CD4-positive, alpha-beta T cell treated with Interleukin-17A for 1 hour (primary cell): Measurements from ENCODE around the gene TRIO.
"Not testable (repeated sequence)": the region's sequence is repeated elsewhere in the genome, so short reads cannot be mapped to it uniquely, and the experiment has no call there.

Experiments used
- DNase-seq: peaks from one replicate; pipeline ENCODE4 v3.0.0-alpha.2; 2020

TRIO gene

GRCh38 chr5:14369780-14370179 lies 226.6 kb downstream of the TRIO start:
- no peak for DNase-seq

GRCh38 chr5:14370386-14370785 lies 227.2 kb downstream of the TRIO start:
- DNase-seq = no peak

- DNase-seq = no peak
These were observed 230.5 kb downstream of the TRIO start for GRCh38 chr5:14373685-14374084.

- no peak for DNase-seq
These were observed 231.0 kb downstream of the TRIO start for GRCh38 chr5:14374100-14374499.

- no peak for DNase-seq
These were observed 233.6 kb downstream of the TRIO start for GRCh38 chr5:14376789-14377188.

GRCh38 chr5:14379739-14380497 lies 236.8 kb downstream of the TRIO start:
- no peak for DNase-seq

GRCh38 chr5:14380712-14381111 lies 237.6 kb downstream of the TRIO start:
- no peak for DNase-seq

GRCh38 chr5:14382640-14383039 lies 239.5 kb downstream of the TRIO start:
- no peak for DNase-seq

GRCh38 chr5:14383923-14384322 lies 240.8 kb downstream of the TRIO start:
- no peak for DNase-seq

- no peak for DNase-seq
These were observed 241.9 kb downstream of the TRIO start for GRCh38 chr5:14385019-14385418.

- no peak for DNase-seq
These were observed 243.9 kb downstream of the TRIO start for GRCh38 chr5:14386884-14387624.

GRCh38 chr5:14388741-14389140 lies 245.6 kb downstream of the TRIO start:
- DNase-seq = no peak

GRCh38 chr5:14392552-14392951 lies 249.4 kb downstream of the TRIO start:
- not testable (repeated sequence) for DNase-seq

- no peak for DNase-seq
These were observed 251.2 kb downstream of the TRIO start for GRCh38 chr5:14394365-14394764.

- no peak for DNase-seq
These were observed 252.3 kb downstream of the TRIO start for GRCh38 chr5:14395411-14395810.

GRCh38 chr5:14396066-14396465 lies 252.9 kb downstream of the TRIO start:
- DNase-seq = no peak

- DNase-seq = no peak
These were observed 253.6 kb downstream of the TRIO start for GRCh38 chr5:14396737-14397136.

- DNase-seq = no peak
These were observed 254.6 kb downstream of the TRIO start for GRCh38 chr5:14397717-14398116.

- DNase-seq = peak; percentile 53
These were observed 256.0 kb downstream of the TRIO start for GRCh38 chr5:14399054-14399692.

- no peak for DNase-seq
These were observed 256.9 kb downstream of the TRIO start for GRCh38 chr5:14400085-14400484.

- no peak for DNase-seq
These were observed 257.5 kb downstream of the TRIO start for GRCh38 chr5:14400611-14401010.

GRCh38 chr5:14401639-14402038 lies 258.5 kb downstream of the TRIO start:
- no peak for DNase-seq

- no peak for DNase-seq
These were observed 259.3 kb downstream of the TRIO start for GRCh38 chr5:14402424-14402823.

- DNase-seq = no peak
These were observed 261.6 kb downstream of the TRIO start for GRCh38 chr5:14404780-14405179.
